Middle frontal gyrus (tissue), 1 donor: ENCODE data around the gene CASZ1.

ENCODE experiments used
- DNase-seq: peaks from one replicate; pipeline ENCODE4 v3.0.0-alpha.2; 2015; ENCODE audit warnings: low spot score; ENCODE audit errors: extremely low spot score

CASZ1 gene

GRCh38 chr1:10796029-10796944 is at the start of gene CASZ1:
Gene CASZ1, minus strand, starts transcription at chr1:10796646. Its CDS starts 102,757 bp downstream, at chr1:10693889.
- DNase-seq: peak; percentile 70

GRCh38 chr1:10843697-10844096 is 47.3 kb upstream of the CASZ1 start:
- DNase-seq: no peak

- no peak for DNase-seq
These were observed 44.7 kb upstream of the CASZ1 start for GRCh38 chr1:10841118-10841517.

- DNase-seq: no peak
These were observed 42.8 kb upstream of the CASZ1 start for GRCh38 chr1:10839188-10839770.

- no peak for DNase-seq
These were observed 42.1 kb upstream of the CASZ1 start for GRCh38 chr1:10838541-10838940.

GRCh38 chr1:10836726-10837125 is 40.3 kb upstream of the CASZ1 start:
- no peak for DNase-seq

GRCh38 chr1:10835822-10836421 is 39.5 kb upstream of the CASZ1 start:
- no peak for DNase-seq

- DNase-seq: no peak
These were observed 39.0 kb upstream of the CASZ1 start for GRCh38 chr1:10835421-10835820.

- DNase-seq: no peak
These were observed 38.4 kb upstream of the CASZ1 start for GRCh38 chr1:10834770-10835412.

GRCh38 chr1:10833630-10834557 is 37.4 kb upstream of the CASZ1 start:
- DNase-seq: no peak

- DNase-seq: no peak
These were observed 36.3 kb upstream of the CASZ1 start for GRCh38 chr1:10832703-10833102.

- no peak for DNase-seq
These were observed 34.7 kb upstream of the CASZ1 start for GRCh38 chr1:10830961-10831668.

- DNase-seq: no peak
These were observed 33.6 kb upstream of the CASZ1 start for GRCh38 chr1:10829965-10830515.

GRCh38 chr1:10829067-10829818 is 32.8 kb upstream of the CASZ1 start:
- DNase-seq: no peak

- DNase-seq: no peak
These were observed 31.2 kb upstream of the CASZ1 start for GRCh38 chr1:10827377-10828333.

GRCh38 chr1:10825592-10825991 is 29.1 kb upstream of the CASZ1 start:
- DNase-seq: no peak

GRCh38 chr1:10824821-10825540 is 28.5 kb upstream of the CASZ1 start:
- DNase-seq: no peak
